SKM-1 treated with dmso at 0.1 percent for 144 hours (cell line): ENCODE measurements around the gene MBP.
"Not testable (repeated sequence)": the region's sequence is repeated elsewhere in the genome, so short reads cannot be mapped to it uniquely, and the experiment has no call there.

Experiments
- DNase-seq: peaks from one replicate; lab custom pipeline; 2025; ENCODE audit not compliant: unreplicated experiment; lab: John Stamatoyannopoulos, UW

Gene MBP

DNA sequence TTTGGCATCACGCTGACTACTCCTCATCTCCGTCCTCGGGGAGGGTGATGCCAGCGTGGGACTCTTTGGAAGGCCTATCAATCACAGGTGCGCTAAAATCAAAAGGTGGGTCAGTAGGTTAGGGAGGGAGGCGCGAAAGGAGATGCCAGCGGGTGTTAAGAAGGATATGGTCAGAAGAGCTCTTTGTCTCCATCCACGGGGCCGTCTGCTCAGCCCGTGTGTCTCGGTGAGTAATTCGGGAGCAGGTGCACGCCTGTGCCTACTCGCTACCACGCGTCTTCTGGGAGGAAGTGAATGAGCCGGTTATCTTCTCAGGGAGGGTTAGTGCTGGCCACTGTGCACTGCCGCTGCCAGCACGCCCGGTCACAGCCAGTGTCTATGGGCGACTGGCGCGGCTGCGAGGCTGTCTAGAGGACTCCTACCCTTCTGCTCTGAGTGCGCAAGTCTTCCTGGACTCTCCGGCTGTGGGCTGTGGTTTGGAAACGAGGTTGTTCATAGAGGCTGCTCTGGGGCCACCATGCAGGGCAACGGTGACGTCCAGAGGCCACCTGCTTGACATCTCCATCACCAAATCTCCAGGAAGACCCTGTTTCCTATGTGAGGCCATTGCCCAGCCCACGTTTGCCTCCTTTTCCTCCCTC, 153.4 kb downstream of the MBP start:
- DNase-seq: no peak

DNA sequence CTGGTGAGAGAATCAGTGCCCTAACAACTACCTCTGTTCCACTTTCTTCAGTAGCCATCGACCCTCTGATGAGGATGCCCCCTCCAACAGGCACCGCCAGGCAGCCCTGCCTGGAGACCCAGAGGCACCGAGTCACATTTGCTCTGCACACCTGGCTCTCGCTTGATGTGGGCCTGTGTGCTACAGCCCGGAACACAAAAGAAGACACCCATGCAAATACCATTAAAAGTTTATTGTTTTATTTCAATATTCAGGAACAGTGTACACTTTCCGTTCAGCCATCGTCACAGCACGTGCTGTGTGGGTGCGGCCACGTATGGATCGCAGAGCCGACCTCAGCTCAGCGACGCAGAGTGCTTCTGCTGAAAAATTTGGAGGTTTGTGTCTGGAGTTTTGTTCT, 154.0 kb downstream of the MBP start:
- DNase-seq: no peak

DNA sequence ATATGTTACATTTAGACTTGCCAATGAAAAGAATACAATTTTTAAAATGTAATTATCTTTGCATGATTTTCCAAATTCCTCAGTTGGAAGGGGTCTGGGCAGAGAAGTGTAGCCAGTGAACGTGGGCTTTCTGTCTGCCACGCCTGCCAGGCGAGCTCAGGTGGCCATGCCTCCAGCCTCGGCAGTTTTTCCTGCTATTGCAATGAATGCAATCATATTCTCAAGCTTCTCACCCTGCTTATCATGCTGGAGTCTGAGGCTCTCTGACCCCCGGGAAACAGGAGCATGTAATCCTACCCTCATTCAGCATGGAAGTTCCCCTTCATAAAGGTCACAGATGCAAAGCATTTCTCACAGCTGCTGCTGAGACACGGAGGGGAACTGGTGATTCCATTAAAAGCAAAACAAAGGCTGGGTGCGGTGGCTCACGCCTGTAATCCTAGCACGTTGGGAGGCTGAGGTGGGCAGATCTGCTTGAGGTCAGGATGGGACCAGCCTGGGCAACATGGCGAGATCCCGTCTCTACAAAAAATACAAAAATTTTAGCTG, 154.8 kb downstream of the MBP start:
- no peak for DNase-seq

DNA sequence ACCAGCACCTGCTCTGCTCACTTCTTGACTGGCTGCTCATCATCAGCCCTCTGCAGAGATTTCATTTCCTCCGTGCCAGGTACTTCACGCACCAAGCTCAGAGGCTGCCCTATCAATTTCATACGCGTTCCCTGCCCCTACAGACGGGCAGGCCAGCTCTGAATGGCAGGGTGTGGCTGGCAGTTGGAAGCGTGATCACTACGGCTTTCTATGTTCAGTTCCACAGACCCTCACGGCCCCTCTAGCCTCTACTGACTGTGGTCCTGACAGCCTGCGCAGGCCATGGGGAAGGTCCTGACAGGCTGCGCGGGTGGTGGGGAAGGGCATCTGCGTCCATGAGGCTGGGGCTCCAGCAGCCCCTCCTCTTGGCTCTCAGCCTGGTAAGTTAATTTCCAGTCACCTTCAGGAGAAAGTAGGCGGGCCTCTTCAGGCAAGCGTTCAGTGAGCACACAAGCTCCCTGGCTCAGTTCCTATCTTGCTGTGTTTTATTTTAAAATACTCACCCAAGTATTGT, 155.4 kb downstream of the MBP start:
- DNase-seq: no peak

GRCh38 chr18:76975577-76976110, 156.9 kb downstream of the MBP start:
- no peak for DNase-seq

- no peak for DNase-seq
These were observed 158.2 kb downstream of the MBP start for GRCh38 chr18:76974386-76974785.

DNA sequence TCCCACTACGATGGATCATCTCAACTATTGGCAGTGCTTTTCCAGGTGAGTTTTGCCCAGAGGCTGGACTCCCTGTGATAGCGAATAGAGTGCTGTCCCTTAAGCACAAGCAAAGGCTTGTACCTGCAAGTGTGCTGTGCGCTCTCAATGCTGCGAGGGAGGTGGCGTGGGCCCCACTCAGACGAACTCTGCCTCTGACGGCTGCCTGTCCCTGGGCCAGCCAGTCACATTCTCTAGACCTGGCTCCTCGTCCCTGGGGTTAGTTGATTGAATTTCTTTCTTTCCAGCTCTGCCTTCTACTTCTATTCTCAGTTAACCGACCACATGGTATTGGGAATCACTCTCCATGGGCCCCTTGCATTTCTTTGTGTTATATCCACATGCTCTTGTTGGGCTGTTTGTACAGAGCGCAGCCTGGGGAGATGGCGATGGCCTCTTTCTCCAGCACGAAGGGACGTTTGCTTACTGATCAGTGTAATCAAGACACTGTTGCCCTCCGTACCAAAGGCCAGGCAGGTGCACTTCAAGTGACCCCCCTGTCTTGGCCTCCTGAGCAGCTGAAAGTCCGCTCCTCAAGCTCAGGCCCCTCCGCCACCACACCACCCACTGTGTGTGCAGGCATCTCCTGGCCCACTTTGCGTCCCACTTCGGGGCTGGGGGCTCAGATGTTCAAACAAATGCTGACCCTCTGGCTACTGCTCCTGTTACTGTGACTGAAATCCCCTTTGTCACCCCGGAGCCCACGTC, 158.9 kb downstream of the MBP start:
- DNase-seq: no peak

- DNase-seq: no peak
These were observed 159.6 kb downstream of the MBP start for GRCh38 chr18:76972846-76973519.

GRCh38 chr18:76972241-76972640, 160.3 kb downstream of the MBP start:
- no peak for DNase-seq

DNA sequence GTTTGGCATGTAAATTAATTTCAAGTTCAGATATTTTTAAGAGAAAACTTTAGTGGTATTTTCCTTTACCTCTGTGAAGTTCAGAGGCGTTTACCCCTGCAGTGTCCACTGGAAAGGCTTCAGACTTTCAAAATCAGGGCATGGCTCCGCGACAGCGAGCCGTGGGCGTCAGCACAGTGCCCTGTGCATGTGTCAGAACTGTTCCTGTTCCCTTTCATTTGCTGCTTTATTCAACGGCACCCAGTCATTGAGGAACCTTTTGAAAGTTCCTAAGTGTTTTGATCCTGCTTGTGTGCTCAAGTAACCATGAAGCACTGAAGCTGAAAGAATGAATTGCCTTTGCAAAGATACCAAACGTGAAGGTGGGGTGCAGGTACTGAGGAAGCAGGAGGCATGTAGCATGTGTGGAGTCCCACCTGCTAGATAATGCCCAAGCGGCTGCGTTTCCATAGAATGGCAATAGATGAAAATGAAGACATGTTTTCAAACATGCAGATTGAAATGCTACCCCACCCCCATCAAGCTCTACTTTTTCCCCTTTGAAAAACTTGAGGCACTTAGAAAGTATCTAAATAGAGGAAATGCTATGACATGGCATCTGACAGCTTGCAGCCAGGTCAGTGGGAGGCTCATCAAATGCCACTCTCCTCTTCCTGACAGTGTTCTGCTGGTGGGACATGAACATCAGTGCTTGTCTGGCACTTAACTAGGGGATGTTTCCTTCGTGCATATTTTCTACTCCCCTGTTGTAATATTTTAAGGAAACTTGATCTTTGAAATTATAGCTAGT, 161.6 kb downstream of the MBP start:
- DNase-seq: no peak

- DNase-seq: no peak
These were observed 164.7 kb downstream of the MBP start for GRCh38 chr18:76967721-76968472.

DNA sequence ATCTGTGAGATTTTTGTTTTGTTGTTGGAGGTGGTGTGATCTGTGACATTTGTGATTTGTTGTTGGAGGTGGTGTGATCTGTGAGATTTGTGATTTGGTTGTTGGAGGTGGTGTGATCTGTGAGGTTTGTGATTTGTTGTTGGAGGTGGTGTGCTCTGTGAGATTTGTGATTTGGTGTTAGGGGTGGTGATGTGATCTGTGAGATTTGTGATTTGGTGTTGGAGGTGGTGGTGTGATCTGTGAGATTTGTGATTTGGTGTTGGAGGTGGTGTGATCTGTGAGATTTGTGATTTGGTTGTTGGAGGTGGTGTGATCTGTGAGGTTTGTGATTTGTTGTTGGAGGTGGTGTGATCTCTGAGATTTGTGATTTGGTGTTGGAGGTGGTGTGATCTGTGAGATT, 165.3 kb downstream of the MBP start:
- not testable (repeated sequence) for DNase-seq

DNA sequence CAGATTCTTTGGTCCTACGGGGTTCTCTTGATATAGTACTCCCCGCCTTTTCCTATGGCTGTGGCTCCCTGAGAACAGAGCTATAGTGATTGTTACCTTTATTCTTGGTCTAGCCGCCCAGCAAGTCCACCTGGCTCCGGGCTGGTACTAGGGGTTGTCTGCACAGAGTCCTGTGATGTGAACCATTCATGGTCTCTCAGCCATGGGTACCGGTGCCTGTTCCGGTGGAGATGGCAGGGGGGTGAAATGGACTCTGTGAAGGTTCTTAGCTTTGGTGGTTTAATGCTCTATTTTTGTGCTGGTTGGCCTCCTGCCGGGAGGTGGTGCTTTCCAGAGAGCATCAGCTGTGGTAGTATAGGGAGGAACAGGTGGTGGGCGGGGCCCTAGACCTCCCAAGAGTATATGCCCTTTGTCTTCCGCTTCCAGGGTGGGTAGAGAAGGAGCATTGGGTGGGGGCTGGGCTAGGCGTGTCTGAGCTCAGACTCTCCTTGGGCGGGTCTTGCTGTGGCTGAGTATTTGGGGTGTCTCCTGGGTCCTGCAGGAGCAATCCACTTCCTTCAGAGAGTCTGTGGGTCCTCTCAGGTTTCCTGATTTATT, 166.9 kb downstream of the MBP start:
- DNase-seq: not testable (repeated sequence)

DNA sequence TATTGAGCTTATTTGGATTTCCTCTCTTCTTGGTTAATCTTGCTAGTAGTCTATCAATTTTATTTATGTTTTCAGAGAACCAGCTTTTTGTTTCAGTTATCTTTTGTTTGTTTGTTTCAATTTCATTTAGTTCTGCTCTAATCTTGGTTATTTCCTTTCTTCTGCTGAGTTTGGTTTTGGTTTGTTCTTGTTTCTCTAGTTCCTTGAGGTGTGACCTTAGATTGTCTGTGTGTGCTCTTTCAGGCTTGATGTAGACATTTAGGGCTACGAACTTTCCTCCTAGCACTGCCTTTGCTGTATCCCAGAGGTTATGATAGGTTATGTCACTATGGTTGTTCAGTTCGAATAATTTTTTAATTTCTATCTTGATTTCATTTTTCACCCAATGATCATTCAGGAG, 168.6 kb downstream of the MBP start:
- DNase-seq: no peak

DNA sequence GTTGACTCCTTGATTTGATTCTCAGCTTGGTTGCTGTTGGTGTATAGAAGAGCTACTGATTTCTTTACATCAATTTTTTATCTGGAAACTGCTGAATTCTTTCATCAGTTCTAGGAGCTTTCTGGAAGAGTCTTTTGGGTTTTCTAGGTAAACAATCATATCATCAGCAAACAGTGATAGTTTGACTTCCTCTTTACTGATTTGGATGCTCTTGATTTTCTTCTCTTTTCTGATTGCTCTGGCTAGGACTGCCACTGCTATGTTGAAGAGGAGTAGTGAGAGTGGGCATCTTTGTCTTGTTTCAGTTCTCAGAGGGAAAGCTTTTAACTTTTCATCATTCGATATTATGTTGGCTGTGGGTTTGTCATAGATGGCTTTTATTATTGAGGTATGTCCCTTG, 169.7 kb downstream of the MBP start:
- no peak for DNase-seq

- no peak for DNase-seq
These were observed 172.0 kb downstream of the MBP start for GRCh38 chr18:76960528-76961035.

GRCh38 chr18:76959605-76960004, 173.0 kb downstream of the MBP start:
- no peak for DNase-seq

DNA sequence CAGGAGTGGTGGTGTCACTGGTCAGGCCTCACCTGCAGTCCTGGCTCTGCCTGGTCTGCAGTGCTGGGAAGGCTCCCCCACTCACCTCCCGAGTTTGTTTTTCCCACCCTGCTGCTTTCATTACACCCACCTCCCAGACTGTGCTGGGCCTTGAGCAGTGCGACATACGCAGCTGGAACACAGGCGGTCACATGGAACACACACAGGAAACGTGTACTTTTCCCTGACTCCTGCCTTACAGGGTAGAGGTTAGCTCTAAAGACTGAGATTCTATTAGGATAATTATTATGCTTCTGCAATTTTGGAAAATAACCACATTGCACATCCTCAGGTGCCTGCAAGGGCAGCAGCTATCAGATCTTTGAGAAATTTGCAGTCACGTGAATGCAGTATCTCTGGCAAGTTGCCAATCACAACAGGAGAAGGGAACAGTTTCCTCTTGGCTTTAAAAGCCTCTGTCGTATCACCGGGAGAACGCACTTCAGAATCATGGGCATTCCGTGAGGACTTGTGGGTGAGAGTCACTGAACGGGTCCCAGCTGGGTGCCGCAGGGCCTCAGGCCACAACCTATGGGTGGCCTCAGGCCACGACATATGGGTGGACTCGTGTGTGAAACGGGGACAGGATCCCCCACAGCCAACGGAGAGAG, 173.8 kb downstream of the MBP start:
- DNase-seq: no peak
